A673 (cell line): ENCODE data around the gene PLCB4. TPM values are rescaled to one million over a fixed set of nuclear protein-coding genes. Genes with fewer than 3 reads are reported as not detected.
"Not testable (repeated sequence)": the region's sequence is repeated elsewhere in the genome, so short reads cannot be mapped to it uniquely, and the experiment has no call there.

ENCODE experiments used
- BruUV-seq: library from RNA; stranded (reverse); fragments of 400-500 nt; replicated peaks from 2 replicates; lab custom pipeline; 2021; lab: Mats Ljungman, UMichigan
- CTCF ChIA-PET: fragments of 300-600 bp; sonication (Branson Sonifier 250); formaldehyde crosslinking; loops from one replicate; lab custom pipeline; 2022; ENCODE audit warnings: antibody characterized with exemption; lab: Charles Lee
- POLR2A ChIA-PET: fragments of 300-600 bp; sonication (Branson Sonifier 250); formaldehyde crosslinking; loops from one replicate; lab custom pipeline; 2022; ENCODE audit warnings: antibody characterized with exemption; ENCODE audit not compliant: low non-redundant PET; lab: Charles Lee
- DNase-seq: peaks from one replicate; pipeline ENCODE4 v3.0.0-alpha.2; 2015; ENCODE audit warnings: low spot score
- H3K27ac ChIP-seq: fragments of 200-600 bp; sonication (generic); 2 replicates; pipeline ENCODE4 v1.5.1; 2016; ENCODE audit warnings: mixed run types, low read depth, mild to moderate bottlenecking, mixed read lengths, antibody characterized with exemption, low read length; ENCODE audit not compliant: poor library complexity, severe bottlenecking
- H3K27me3 ChIP-seq: fragments of 200-600 bp; sonication (generic); replicated peaks from 2 replicates; pipeline ENCODE4 v1.6.1; 2017; ENCODE audit warnings: mixed run types, low read depth, mild to moderate bottlenecking, mixed read lengths, antibody characterized with exemption, low read length; ENCODE audit not compliant: insufficient read depth, poor library complexity
- H3K36me3 ChIP-seq: fragments of 200-600 bp; sonication (generic); 2 replicates; pipeline ENCODE4 v1.6.1; 2016; ENCODE audit warnings: mixed run types, mild to moderate bottlenecking, mixed read lengths, antibody characterized with exemption, low read length; ENCODE audit not compliant: insufficient read depth, poor library complexity, severe bottlenecking
- H3K4me1 ChIP-seq: fragments of 200-600 bp; sonication (generic); 2 replicates; pipeline ENCODE4 v1.6.1; 2017; ENCODE audit warnings: mixed run types, mild to moderate bottlenecking, mixed read lengths, antibody characterized with exemption, low read length; ENCODE audit not compliant: insufficient read depth, poor library complexity, severe bottlenecking
- H3K4me3 ChIP-seq: fragments of 200-600 bp; sonication (generic); 2 replicates; pipeline ENCODE4 v1.5.1; 2016; ENCODE audit warnings: low read depth, mixed run types, mild to moderate bottlenecking, mixed read lengths, low read length; ENCODE audit not compliant: poor library complexity, severe bottlenecking
- H3K9me3 ChIP-seq: fragments of 200-600 bp; sonication (generic); 2 replicates; pipeline ENCODE4 v1.6.1; 2016; ENCODE audit warnings: mixed run types, low read depth, mild to moderate bottlenecking, mixed read lengths, antibody characterized with exemption, low read length; ENCODE audit not compliant: poor library complexity, severe bottlenecking
- EZH2 ChIP-seq: fragments of 200-600 bp; sonication (generic); IDR thresholded peaks from 2 replicates; pipeline ENCODE4 v1.6.1; 2017; ENCODE audit warnings: borderline replicate concordance, low read depth, mild to moderate bottlenecking, mixed read lengths, antibody characterized with exemption, low read length; ENCODE audit not compliant: poor library complexity, severe bottlenecking
- intact Hi-C: fragments of 100-400 bp; cut with micrococcal nuclease; formaldehyde crosslinking; loops from one replicate; pipeline ENCODE4 v1.10.0; 2022; ENCODE audit not compliant: unreplicated experiment
- total RNA-seq: library from RNA; stranded (reverse); gene quantifications from 2 replicates; pipeline ENCODE4 v1.2.3, GENCODE V29; 2021
- TF ChIP-seq, protein P1 (sequence below): fragments of 300-800, 200-600 bp; sonication (generic); conservative IDR thresholded peaks from 2 replicates; pipeline ENCODE4 v1.5.1; 2017; ENCODE audit warnings: low read depth, mild to moderate bottlenecking, antibody characterized with exemption, low read length, moderate library complexity, mixed read lengths

Gene PLCB4
- total RNA-seq, 1 experiment from 2014 or later, result 6.2 TPM

DNA sequence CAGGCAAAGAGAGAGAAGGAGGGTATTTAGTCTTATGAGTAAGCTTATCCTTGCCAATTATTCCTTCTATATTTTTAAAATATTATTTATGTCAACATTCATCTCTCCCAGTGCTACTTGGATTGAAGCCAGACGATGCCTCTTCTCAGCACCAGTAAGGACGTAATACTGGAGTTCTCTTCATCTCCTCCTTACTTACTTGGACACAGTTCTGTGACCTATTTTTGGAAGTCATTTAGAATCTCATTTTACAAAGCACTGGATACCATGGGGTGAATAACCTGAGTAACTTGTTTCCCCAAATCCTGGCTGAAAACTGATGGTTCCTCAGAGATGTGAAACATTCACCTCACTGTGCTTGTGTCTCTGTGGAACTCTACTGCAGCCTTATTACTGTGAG, 308.1 kb downstream of the PLCB4 start:
- H3K36me3 ChIP-seq, result no peaks in the 10 kb centered on the region
- ChIA-PET CTCF (no interaction called here), POLR2A (no interaction called here)
- H3K27ac ChIP-seq, result no peak overlapping the region
- DNase-seq, result no peak
- no peak overlapping the region for H3K4me3 ChIP-seq
- H3K4me1 ChIP-seq, result no peaks in the 10 kb centered on the region
- no peaks in the 10 kb centered on the region for H3K27me3 ChIP-seq
- intact Hi-C loops, result no loop called here
- no peaks in the 10 kb centered on the region for H3K9me3 ChIP-seq
- no TSS peak for BruUV-seq
- TF ChIP-seq, protein P1, sequence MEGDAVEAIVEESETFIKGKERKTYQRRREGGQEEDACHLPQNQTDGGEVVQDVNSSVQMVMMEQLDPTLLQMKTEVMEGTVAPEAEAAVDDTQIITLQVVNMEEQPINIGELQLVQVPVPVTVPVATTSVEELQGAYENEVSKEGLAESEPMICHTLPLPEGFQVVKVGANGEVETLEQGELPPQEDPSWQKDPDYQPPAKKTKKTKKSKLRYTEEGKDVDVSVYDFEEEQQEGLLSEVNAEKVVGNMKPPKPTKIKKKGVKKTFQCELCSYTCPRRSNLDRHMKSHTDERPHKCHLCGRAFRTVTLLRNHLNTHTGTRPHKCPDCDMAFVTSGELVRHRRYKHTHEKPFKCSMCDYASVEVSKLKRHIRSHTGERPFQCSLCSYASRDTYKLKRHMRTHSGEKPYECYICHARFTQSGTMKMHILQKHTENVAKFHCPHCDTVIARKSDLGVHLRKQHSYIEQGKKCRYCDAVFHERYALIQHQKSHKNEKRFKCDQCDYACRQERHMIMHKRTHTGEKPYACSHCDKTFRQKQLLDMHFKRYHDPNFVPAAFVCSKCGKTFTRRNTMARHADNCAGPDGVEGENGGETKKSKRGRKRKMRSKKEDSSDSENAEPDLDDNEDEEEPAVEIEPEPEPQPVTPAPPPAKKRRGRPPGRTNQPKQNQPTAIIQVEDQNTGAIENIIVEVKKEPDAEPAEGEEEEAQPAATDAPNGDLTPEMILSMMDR, result no peak
- TF ChIP-seq EZH2, result no peak

DNA sequence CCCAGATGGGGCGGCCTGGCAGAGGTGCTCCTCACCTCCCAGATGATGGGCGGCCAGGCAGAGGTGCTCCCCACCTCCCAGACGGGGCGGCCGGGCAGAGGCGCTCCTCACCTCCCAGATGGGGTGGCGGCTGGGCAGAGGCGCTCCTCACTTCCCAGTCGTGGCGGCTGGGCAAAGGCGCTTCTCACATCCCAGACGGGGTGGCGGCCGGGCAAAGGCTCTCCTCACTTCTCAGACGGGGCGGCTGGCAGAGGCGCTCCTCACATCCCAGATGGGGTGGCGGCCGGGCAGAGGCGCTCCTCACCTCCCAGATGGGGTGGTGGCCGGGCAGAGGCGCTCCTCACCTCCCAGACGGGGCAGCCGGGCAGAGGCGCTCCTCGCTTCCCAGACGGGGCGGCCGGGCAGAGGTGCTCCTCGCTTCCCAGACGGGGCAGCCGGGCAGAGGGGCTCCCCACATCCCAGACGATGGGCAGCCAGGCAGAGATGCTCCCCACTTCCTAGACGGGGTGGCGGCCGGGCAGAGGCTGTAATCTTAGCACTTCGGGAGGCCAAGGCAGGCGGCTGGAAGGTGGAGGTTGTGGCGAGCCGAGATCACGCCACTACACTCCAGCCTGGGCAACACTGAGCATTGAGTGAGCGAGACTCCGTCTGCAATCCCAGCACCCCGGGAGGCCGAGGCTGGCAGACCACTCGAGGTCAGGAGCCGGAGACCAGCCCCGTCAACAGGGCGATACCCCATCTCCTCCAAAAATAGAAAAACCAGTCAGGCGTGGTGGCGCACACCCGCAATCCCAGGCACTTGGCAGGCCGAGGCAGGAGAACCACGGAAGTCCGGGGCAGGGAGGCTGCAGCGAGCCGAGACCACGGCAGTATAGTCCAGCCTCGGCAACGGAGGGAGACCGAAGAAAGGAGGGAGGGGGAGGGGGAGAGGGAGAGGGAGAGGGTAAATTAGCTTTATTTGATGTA, 316.7 kb downstream of the PLCB4 start:
- POLR2A ChIA-PET, H3K27ac ChIP-seq, H3K9me3 ChIP-seq, DNase-seq, H3K4me1 ChIP-seq, H3K27me3 ChIP-seq, H3K4me3 ChIP-seq, intact Hi-C loops, BruUV-seq, H3K36me3 ChIP-seq, CTCF ChIA-PET: not testable (repeated sequence)

DNA sequence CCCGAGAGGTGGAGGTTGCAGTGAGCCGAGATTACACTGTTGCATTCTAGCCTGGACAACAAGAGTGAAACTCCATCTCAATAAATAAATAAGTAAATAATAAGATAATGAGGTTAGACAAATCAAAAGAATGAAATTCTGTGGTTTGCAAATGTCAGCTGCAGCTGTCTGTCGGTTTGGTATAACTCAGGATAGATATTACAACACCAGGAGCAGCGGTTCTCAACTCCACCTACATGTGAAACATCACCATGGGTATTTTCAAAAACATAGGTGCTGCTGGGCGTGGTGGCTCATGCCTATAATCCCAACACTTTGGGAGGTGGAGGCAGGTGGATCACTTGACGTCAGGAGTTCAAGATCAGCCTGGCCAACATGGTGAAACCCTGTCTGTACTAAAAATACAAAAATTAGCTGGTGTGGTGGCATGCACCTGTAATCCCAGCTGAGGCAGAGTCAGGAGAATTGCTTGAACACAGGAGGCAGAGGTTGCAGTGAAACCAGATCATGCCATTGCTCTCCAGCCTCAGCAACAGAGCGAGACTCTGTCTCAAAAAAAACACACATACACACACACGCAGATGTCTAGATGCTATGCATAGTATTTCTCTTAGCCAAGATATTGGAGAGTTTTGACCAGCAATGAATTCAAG, 319.4 kb downstream of the PLCB4 start:
- TF ChIP-seq EZH2, result no peak
- TF ChIP-seq, protein P1, result no peak
- BruUV-seq, result no TSS peak
- H3K36me3 ChIP-seq, result no peaks in the 10 kb centered on the region
- ChIA-PET CTCF (no interaction called here), POLR2A (no interaction called here)
- H3K9me3 ChIP-seq, result no peaks in the 10 kb centered on the region
- intact Hi-C loops, result no loop called here
- H3K27me3 ChIP-seq, result no peaks in the 10 kb centered on the region
- no peak for DNase-seq
- no peak overlapping the region for H3K4me3 ChIP-seq
- no peak overlapping the region for H3K27ac ChIP-seq
- no peaks in the 10 kb centered on the region for H3K4me1 ChIP-seq
